ENCODE measurements around the gene WDR1.

- no peak for TF ChIP-seq ELK1 (IDR thresholded peaks at IDR 0.05; ENCODE audit: low read depth, low read length)
- no peak for TF ChIP-seq CTCF (IDR thresholded peaks at IDR 0.05)
- TF ChIP-seq MYC (IDR thresholded peaks at IDR 0.05; ENCODE audit: borderline replicate concordance, low read length): no peak
- TF ChIP-seq RNF2 (IDR thresholded peaks at IDR 0.05; ENCODE audit: borderline replicate concordance, low read depth): no peak
- TF ChIP-seq POLR2AphosphoS2 (conservative IDR thresholded peaks at IDR 0.05; ENCODE audit: low read length): no peak
- TF ChIP-seq EP300 (IDR thresholded peaks at IDR 0.05): no peak
- TF ChIP-seq HDAC2 (IDR thresholded peaks at IDR 0.05): no peak
- TF ChIP-seq ZNF302 (CRISPR knock-in tag; IDR thresholded peaks at IDR 0.05): no peak
- TF ChIP-seq POLR2A (IDR thresholded peaks at IDR 0.05; ENCODE audit: low read length): no peak
- TF ChIP-seq RAD21 (conservative IDR thresholded peaks at IDR 0.05 in 1 of 2, IDR thresholded peaks at IDR 0.05 in 1 of 2): no peak
- no peak for TF ChIP-seq BHLHE40 (IDR thresholded peaks at IDR 0.05; ENCODE audit: low read depth, low read length)
- no peak for TF ChIP-seq RCOR1 (IDR thresholded peaks at IDR 0.05; ENCODE audit: low read depth, low read length)
- no peak for TF ChIP-seq REST (IDR thresholded peaks at IDR 0.05)
These were observed 47.4 kb downstream of the WDR1 start for GRCh38 chr4:10069075-10069642.
